PFSK-1 (cell line): Measurements from ENCODE around the gene NBR1.

Source experiments
- POLR2AphosphoS5 ChIP-seq: IDR thresholded peaks from 2 replicates; pipeline ENCODE4 v1.6.1; 2012; ENCODE audit warnings: low read depth, mild to moderate bottlenecking, control low read depth, low read length, moderate library complexity
- SIN3A ChIP-seq: IDR thresholded peaks from 2 replicates; pipeline ENCODE4 v1.6.1; 2012; ENCODE audit warnings: mild to moderate bottlenecking, low read length, moderate library complexity, borderline replicate concordance; ENCODE audit not compliant: insufficient read depth
- TAF1 ChIP-seq: IDR thresholded peaks from 2 replicates; pipeline ENCODE4 v1.6.1; 2012; ENCODE audit warnings: low read length, control low read depth, borderline replicate concordance; ENCODE audit not compliant: insufficient read depth
- TF ChIP-seq, protein P1 (sequence below), 2 experiments: IDR thresholded peaks; 2 replicates each; pipeline versions ENCODE4 v1.6.1 to v1.8.0; 2011 to 2012; ENCODE audit warnings: low read depth in 2 of 2, low read length in 2 of 2, control low read depth in 1 of 2, inconsistent platforms in 1 of 2, mild to moderate bottlenecking in 1 of 2, moderate library complexity in 1 of 2; ENCODE audit not compliant: insufficient read depth in 1 of 2

DNA sequence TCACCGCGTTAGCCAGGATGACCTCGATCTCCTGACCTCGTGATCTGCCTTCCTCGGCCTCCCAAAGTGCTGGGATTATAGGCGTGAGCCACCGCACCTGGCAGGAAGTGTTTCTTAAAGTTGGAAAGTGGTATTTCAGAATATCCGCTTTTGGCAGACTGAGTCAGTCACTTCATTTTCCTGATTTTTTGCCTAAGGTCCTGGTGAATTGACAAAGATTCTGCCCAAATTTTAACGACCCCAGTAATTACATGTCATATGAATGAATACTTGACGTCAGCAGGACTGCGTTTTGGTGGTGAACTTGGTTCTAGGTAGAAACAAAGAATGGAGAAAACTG lies 41.4 kb upstream of the NBR1 start:
- TF ChIP-seq TAF1, result no peak
- no peak for TF ChIP-seq SIN3A
- no peak for TF ChIP-seq POLR2AphosphoS5
- TF ChIP-seq, protein P1, sequence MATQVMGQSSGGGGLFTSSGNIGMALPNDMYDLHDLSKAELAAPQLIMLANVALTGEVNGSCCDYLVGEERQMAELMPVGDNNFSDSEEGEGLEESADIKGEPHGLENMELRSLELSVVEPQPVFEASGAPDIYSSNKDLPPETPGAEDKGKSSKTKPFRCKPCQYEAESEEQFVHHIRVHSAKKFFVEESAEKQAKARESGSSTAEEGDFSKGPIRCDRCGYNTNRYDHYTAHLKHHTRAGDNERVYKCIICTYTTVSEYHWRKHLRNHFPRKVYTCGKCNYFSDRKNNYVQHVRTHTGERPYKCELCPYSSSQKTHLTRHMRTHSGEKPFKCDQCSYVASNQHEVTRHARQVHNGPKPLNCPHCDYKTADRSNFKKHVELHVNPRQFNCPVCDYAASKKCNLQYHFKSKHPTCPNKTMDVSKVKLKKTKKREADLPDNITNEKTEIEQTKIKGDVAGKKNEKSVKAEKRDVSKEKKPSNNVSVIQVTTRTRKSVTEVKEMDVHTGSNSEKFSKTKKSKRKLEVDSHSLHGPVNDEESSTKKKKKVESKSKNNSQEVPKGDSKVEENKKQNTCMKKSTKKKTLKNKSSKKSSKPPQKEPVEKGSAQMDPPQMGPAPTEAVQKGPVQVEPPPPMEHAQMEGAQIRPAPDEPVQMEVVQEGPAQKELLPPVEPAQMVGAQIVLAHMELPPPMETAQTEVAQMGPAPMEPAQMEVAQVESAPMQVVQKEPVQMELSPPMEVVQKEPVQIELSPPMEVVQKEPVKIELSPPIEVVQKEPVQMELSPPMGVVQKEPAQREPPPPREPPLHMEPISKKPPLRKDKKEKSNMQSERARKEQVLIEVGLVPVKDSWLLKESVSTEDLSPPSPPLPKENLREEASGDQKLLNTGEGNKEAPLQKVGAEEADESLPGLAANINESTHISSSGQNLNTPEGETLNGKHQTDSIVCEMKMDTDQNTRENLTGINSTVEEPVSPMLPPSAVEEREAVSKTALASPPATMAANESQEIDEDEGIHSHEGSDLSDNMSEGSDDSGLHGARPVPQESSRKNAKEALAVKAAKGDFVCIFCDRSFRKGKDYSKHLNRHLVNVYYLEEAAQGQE (IDR thresholded peaks at IDR 0.05; ENCODE audit: insufficient read depth in 1 of 2, low read depth in 2 of 2, low read length in 2 of 2), result no peak
